ENCODE measurements around the gene RIN3.

Gene RIN3

GRCh38 chr14:92573761-92574498 lies 60.3 kb downstream of the RIN3 start:
- H3K4me3 Mint-ChIP-seq, result no peak overlapping the region
- no peak for ATAC-seq
- H3K27ac Mint-ChIP-seq, result no peak overlapping the region
- H3K4me1 Mint-ChIP-seq, result peaks cover 83% of the 10 kb centered on the region
- H3K36me3 Mint-ChIP-seq (ENCODE audit: low read depth), result peaks cover 45% of the 10 kb centered on the region
- DNase-seq, result no peak
- H3K27me3 Mint-ChIP-seq, result no peaks in the 10 kb centered on the region
- no peaks in the 10 kb centered on the region for H3K9me3 Mint-ChIP-seq

DNA sequence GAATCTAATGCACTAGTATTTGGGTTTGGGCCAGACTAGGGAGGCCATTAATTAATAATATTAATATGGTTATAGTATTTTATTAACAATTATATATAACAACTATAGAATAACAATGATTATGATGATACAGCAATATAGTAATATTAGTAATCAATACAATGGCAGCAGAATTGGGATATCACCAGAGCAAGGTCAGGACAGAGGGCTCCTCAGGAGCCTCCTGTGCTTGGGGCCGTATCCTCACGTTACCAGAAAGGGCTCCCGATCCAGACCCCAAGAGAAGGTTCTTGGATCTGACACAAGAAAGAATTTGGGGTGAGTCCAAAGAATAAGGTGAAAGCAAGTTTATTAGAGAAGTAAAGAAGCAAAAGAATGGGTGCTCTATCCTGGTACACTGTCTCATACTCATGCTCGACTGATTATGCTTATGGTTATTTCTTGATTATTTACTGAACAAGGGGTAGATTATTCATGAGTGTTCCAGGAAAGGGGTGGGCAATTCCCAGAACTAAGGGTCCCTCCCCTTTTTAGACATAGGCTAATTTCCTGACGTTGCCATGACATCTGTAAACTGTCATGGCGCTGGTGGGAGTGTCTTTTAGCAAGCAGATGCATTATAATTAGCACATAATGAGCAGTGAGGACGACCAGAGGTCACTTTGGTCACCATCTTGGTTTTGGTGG lies 61.6 kb downstream of the RIN3 start:
- Mint-ChIP-seq H3K36me3 (ENCODE audit: low read depth) (peaks cover 53% of the 10 kb centered on the region), H3K27ac (no peak overlapping the region), H3K4me1 (peaks cover 82% of the 10 kb centered on the region), H3K4me3 (no peak overlapping the region), H3K9me3 (no peaks in the 10 kb centered on the region), H3K27me3 (no peaks in the 10 kb centered on the region)
- ATAC-seq, result no peak
- no peak for DNase-seq

DNA sequence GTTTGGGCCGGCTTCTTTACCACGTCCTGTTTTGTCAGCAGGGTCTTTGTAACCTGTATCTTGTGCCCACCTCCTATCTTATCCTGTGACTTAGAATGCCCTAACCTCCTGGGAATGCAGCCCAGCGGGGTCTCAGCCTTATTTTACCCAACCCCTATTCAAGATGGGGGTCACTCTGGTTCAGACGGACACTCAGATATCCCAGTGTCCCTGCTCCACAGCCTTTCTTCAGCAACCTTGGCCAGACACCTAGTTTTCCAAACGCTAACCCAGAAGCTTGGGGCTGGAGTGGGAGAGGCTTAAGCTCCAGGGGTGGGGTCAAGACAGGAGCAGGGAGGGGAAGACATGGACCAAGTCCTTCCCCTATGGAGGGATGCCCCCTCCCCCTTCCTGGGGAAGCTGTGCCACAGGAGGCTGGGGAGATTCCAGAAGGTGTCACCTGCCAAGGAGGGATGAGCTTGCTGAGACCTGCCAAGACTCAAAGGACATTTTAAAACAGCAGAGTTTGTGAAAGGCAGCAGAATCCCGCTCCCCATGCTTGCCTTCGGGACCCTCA lies 62.2 kb downstream of the RIN3 start:
- no peak overlapping the region for H3K4me3 Mint-ChIP-seq
- no peaks in the 10 kb centered on the region for H3K9me3 Mint-ChIP-seq
- peaks cover 60% of the 10 kb centered on the region for H3K36me3 Mint-ChIP-seq (ENCODE audit: low read depth)
- ATAC-seq (no peak), DNase-seq (no peak)
- peaks cover 82% of the 10 kb centered on the region for H3K4me1 Mint-ChIP-seq
- H3K27me3 Mint-ChIP-seq, result no peaks in the 10 kb centered on the region
- no peak overlapping the region for H3K27ac Mint-ChIP-seq

DNA sequence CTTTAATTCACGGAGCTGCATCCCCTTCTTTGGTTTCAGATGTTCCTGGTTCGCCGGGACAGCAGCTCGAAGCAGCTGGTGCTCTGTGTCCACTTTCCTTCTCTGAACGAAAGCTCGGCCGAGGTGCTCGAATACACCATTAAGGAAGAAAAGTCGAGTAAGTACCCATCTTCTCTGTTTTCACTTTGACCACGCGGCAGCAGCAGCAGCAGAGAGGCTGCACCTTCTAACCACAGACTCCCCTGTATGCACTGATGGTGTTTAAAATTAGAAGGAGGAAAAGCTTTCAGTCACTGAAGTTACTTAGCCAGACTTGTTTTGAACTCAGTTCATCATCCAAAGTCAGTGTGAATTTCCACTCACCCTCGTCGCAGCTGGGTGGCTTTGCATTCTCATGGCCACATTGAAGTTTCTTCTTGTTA lies 63.8 kb downstream of the RIN3 start:
- H3K4me1 Mint-ChIP-seq, result peaks cover 86% of the 10 kb centered on the region
- ATAC-seq (peak; percentile 82), DNase-seq (no peak)
- H3K27ac Mint-ChIP-seq, result peak overlapping the region; percentile 95
- H3K9me3 Mint-ChIP-seq, result no peaks in the 10 kb centered on the region
- peaks cover 65% of the 10 kb centered on the region for H3K36me3 Mint-ChIP-seq (ENCODE audit: low read depth)
- peak overlapping the region; percentile 68 for H3K4me3 Mint-ChIP-seq
- H3K27me3 Mint-ChIP-seq, result no peaks in the 10 kb centered on the region

DNA sequence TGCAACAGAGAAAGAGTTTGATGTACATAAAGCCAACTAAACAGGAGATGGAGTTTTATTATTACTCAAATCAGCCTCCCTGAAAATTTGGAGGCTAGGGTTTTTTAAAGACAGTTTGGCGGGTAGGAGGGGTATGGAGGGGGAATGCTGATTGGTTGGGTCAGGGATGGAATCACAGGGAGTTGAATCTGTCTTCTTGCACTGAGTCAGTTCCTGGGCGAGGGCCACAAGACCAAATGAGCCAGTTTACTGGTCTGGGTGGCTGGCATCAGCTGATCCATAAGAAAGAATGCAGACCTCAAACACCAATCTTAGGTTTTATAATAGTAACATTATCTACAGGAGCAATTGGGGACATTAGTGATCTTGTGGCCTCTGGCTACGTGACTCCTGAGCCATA lies 64.9 kb downstream of the RIN3 start:
- ATAC-seq (no peak), DNase-seq (no peak)
- Mint-ChIP-seq H3K9me3 (peaks cover 8% of the 10 kb centered on the region), H3K4me3 (no peak overlapping the region), H3K4me1 (peaks cover 91% of the 10 kb centered on the region), H3K36me3 (ENCODE audit: low read depth) (peaks cover 75% of the 10 kb centered on the region), H3K27ac (peak overlapping the region; percentile 23), H3K27me3 (no peaks in the 10 kb centered on the region)

DNA sequence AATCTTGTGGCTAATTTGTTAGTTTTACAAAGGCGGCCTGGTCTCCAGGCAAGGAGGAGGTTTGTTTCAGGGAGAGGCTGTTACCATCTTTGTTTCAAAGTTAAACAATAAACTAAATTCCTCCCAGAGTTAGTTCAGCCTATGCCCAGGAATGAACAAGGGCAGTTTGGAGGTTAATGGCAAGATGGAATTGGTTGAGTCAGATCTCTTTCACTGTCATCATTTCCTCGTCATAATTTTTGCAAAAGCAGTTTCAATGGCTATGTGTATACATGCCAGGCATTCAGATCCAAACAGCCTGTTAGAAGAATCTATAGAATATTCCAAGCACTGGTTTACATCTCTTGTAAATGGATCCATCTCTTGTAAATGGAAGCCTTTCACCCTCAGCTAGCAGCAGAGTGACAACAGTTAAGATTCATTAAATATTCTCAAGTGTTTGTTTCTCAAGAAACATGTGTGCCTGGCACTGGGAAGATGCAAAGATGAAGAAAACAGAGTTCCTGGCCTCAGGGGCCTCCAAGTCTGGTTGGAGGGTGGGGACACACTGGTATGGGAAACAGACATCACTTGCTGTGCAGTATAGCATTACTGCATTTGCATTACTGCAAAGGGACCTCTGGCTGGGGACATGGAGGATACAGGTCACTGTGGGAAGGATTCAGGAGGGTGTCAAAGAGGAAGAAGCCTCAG lies 65.8 kb downstream of the RIN3 start:
- DNase-seq, result no peak
- no peak for ATAC-seq
- no peak overlapping the region for H3K4me3 Mint-ChIP-seq
- H3K9me3 Mint-ChIP-seq, result peaks cover 10% of the 10 kb centered on the region
- H3K27ac Mint-ChIP-seq, result no peak overlapping the region
- H3K36me3 Mint-ChIP-seq (ENCODE audit: low read depth), result peaks cover 79% of the 10 kb centered on the region
- H3K4me1 Mint-ChIP-seq, result peaks cover 94% of the 10 kb centered on the region
- H3K27me3 Mint-ChIP-seq, result no peaks in the 10 kb centered on the region

DNA sequence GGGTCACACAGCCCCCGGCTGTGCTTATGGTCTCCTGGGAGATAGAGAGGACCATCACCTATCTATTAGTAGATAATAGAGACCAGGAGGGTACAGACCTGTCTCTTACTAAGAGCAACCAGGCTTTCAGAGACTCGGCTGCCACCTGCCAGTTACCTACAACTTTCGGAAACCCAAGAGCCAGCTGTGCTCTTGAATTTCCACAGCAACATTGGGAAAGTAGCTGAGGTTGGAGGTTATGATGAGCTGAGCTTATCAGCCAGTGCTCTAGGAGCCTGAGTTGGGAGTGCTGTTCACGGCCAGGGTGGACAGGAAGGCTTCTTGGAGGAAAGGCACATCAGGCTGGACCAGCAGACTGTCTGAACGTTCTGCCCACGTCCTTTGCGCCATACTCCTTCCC lies 67.6 kb downstream of the RIN3 start:
- Mint-ChIP-seq H3K4me3 (no peak overlapping the region), H3K9me3 (peaks cover 10% of the 10 kb centered on the region), H3K36me3 (ENCODE audit: low read depth) (peaks cover 76% of the 10 kb centered on the region), H3K27ac (no peak overlapping the region), H3K27me3 (no peaks in the 10 kb centered on the region), H3K4me1 (peaks cover 97% of the 10 kb centered on the region)
- DNase-seq (no peak), ATAC-seq (no peak)

GRCh38 chr14:92581966-92582566 lies 68.5 kb downstream of the RIN3 start:
- H3K4me3 Mint-ChIP-seq, result peak overlapping the region; percentile 43
- ATAC-seq (no peak), DNase-seq (no peak)
- peaks cover 74% of the 10 kb centered on the region for H3K36me3 Mint-ChIP-seq (ENCODE audit: low read depth)
- H3K9me3 Mint-ChIP-seq, result peaks cover 10% of the 10 kb centered on the region
- peak overlapping the region; percentile 88 for H3K27ac Mint-ChIP-seq
- H3K4me1 Mint-ChIP-seq, result peaks cover 97% of the 10 kb centered on the region
- H3K27me3 Mint-ChIP-seq, result no peaks in the 10 kb centered on the region

GRCh38 chr14:92582706-92583452 lies 69.3 kb downstream of the RIN3 start:
- Mint-ChIP-seq H3K27me3 (no peaks in the 10 kb centered on the region), H3K4me1 (peaks cover 97% of the 10 kb centered on the region), H3K4me3 (peak overlapping the region; percentile 43), H3K36me3 (ENCODE audit: low read depth) (peaks cover 70% of the 10 kb centered on the region), H3K9me3 (peaks cover 10% of the 10 kb centered on the region), H3K27ac (peak overlapping the region; percentile 88)
- ATAC-seq (peak; percentile 71), DNase-seq (peak; percentile 62)

DNA sequence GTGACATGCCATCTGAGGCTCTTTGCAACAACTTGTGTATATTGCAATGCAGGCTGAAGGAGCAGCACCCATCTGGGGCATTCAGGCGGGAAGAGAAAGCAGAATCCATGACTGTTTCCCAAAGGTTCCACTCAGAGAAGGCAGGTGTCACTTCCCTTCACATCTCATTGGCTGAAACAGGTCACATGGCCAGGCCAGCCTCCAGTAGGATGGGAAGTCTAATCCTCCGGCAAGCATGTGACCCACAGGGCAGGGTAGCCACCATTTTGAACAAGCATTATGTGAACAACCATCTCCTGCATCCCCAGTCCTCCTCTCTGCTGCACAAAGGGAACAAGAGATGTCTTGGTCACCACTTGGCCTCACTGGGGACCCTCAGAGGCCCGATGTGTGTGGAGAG lies 70.6 kb downstream of the RIN3 start:
- peaks cover 95% of the 10 kb centered on the region for H3K4me1 Mint-ChIP-seq

GRCh38 chr14:92584816-92585215 lies 71.2 kb downstream of the RIN3 start:
- Mint-ChIP-seq H3K4me1 (peaks cover 95% of the 10 kb centered on the region), H3K27ac (peak overlapping the region; percentile 86), H3K9me3 (peaks cover 10% of the 10 kb centered on the region), H3K36me3 (ENCODE audit: low read depth) (peaks cover 65% of the 10 kb centered on the region), H3K27me3 (no peaks in the 10 kb centered on the region), H3K4me3 (no peak overlapping the region)
- DNase-seq (no peak), ATAC-seq (no peak)

More for the DNA sequence above, 70.6 kb downstream of the RIN3 start:
- Mint-ChIP-seq H3K27ac (no peak overlapping the region), H3K36me3 (ENCODE audit: low read depth) (peaks cover 66% of the 10 kb centered on the region), H3K9me3 (peaks cover 10% of the 10 kb centered on the region), H3K4me3 (no peak overlapping the region), H3K27me3 (no peaks in the 10 kb centered on the region)
- ATAC-seq (no peak), DNase-seq (no peak)

GRCh38 chr14:92585981-92586937 lies 72.7 kb downstream of the RIN3 start:
- peaks cover 11% of the 10 kb centered on the region for H3K9me3 Mint-ChIP-seq
- H3K4me3 Mint-ChIP-seq, result peak overlapping the region; percentile 51
- H3K36me3 Mint-ChIP-seq (ENCODE audit: low read depth), result peaks cover 61% of the 10 kb centered on the region
- H3K27ac Mint-ChIP-seq, result peak overlapping the region; percentile 86
- no peaks in the 10 kb centered on the region for H3K27me3 Mint-ChIP-seq
- H3K4me1 Mint-ChIP-seq, result peaks cover 97% of the 10 kb centered on the region
- DNase-seq (no peak), ATAC-seq (peak; percentile 71)

Measured in activated naive CD8-positive, alpha-beta T cell treated with anti-CD3 and anti-CD28 coated beads, Interleukin-2, amount 50 U/mL, for 24 hours (primary cell).